GM21529 (cell line): ENCODE results near the gene ATRAID.
"Not testable (repeated sequence)": the region's sequence is repeated elsewhere in the genome, so short reads cannot be mapped to it uniquely, and the experiment has no call there.

Source experiments
- ATAC-seq: cut with Tn5 transposase; IDR thresholded peaks from one replicate; pipeline ENCODE4 v1.9.1; 2021; ENCODE audit not compliant: unreplicated experiment

ATRAID gene

GRCh38 chr2:27211943-27212625 lies at the start of gene ATRAID, which contains the start of gene SLC5A6:
Gene ATRAID, plus strand, starts transcription at chr2:27212041. Its CDS starts 328 bp downstream, at chr2:27212369.
Gene SLC5A6, minus strand, starts transcription at chr2:27212268. Its CDS starts 4,618 bp downstream, at chr2:27207650.
- peak; percentile 81 for ATAC-seq

GRCh38 chr2:27162151-27163121 lies 49.4 kb upstream of the ATRAID start:
- ATAC-seq, result no peak

- peak; percentile 48 for ATAC-seq
Observed at GRCh38 chr2:27164960-27165763, 46.7 kb upstream of the ATRAID start.

GRCh38 chr2:27170581-27171337 lies 41.1 kb upstream of the ATRAID start:
- ATAC-seq, result no peak

GRCh38 chr2:27171351-27171848 lies 40.4 kb upstream of the ATRAID start:
- no peak for ATAC-seq

GRCh38 chr2:27174638-27175037 lies 37.2 kb upstream of the ATRAID start:
- no peak for ATAC-seq

- ATAC-seq, result no peak
Observed at GRCh38 chr2:27175330-27175729, 36.5 kb upstream of the ATRAID start.

GRCh38 chr2:27175781-27176180 lies 36.1 kb upstream of the ATRAID start:
- not testable (repeated sequence) for ATAC-seq

GRCh38 chr2:27177441-27178351 lies 34.1 kb upstream of the ATRAID start:
- no peak for ATAC-seq

- ATAC-seq, result no peak
Observed at GRCh38 chr2:27178469-27178868, 33.4 kb upstream of the ATRAID start.

- no peak for ATAC-seq
Observed at GRCh38 chr2:27179344-27180000, 32.4 kb upstream of the ATRAID start.

GRCh38 chr2:27182346-27182745 lies 29.5 kb upstream of the ATRAID start:
- ATAC-seq, result no peak

- ATAC-seq, result no peak
Observed at GRCh38 chr2:27184115-27184514, 27.7 kb upstream of the ATRAID start.

- ATAC-seq, result no peak
Observed at GRCh38 chr2:27185331-27186026, 26.4 kb upstream of the ATRAID start.

- no peak for ATAC-seq
Observed at GRCh38 chr2:27186613-27187345, 25.1 kb upstream of the ATRAID start.

- no peak for ATAC-seq
Observed at GRCh38 chr2:27189989-27190388, 21.9 kb upstream of the ATRAID start.
